Upper lobe of left lung (tissue), 6 donors: ENCODE measurements around the gene SYNE3. TPM values are rescaled to one million over a fixed set of nuclear protein-coding genes. Genes with fewer than 3 reads are reported as not detected.

Experiments used
- ATAC-seq, 2 donors: fragments of 200-7000 bp; cut with Tn5 transposase; one replicate each; pipeline ENCODE4 v1.9.1; 2022; ENCODE audit warnings: mild to moderate bottlenecking in 2 of 2, moderate library complexity in 2 of 2; ENCODE audit not compliant: low FRiP score in 2 of 2
- DNase-seq, 2 donors: peaks; one replicate each; pipeline ENCODE4 v3.0.0-alpha.2; 2019 to 2020
- H3K27ac ChIP-seq, 4 donors: fragments of 200-600 bp; sonication (generic); one replicate each; pipeline ENCODE4 v1.5.1; 2016 to 2019
- H3K27me3 ChIP-seq, 4 donors: fragments of 200-600 bp; sonication (generic); one replicate each; pipeline ENCODE4 v1.5.1; 2017 to 2019
- H3K36me3 ChIP-seq, 4 donors: fragments of 200-600 bp; sonication (generic); one replicate each; pipeline ENCODE4 v1.5.1; 2016 to 2019
- H3K4me1 ChIP-seq, 4 donors: fragments of 200-600 bp; sonication (generic); one replicate each; pipeline ENCODE4 v1.5.1; 2018 to 2019
- H3K4me3 ChIP-seq, 4 donors: fragments of 200-600 bp; sonication (generic); one replicate each; pipeline ENCODE4 v1.5.1; 2017 to 2019; ENCODE audit warnings: mild to moderate bottlenecking in 2 of 4, moderate library complexity in 1 of 4
- H3K9me3 ChIP-seq, 4 donors: fragments of 200-600 bp; sonication (generic); one replicate each; pipeline ENCODE4 v1.5.1; 2018 to 2019
- CTCF ChIP-seq, 6 experiments: fragments of 450-650 bp in 4 of 6; fragments of 200-600 bp in 2 of 6; sonication (generic) in 2 of 6; IDR thresholded peaks; one replicate each; pipeline ENCODE4 v1.5.1; 2016 to 2019; ENCODE audit warnings: antibody characterized with exemption in 6 of 6
- EP300 ChIP-seq, 4 donors: sonication (generic); formaldehyde crosslinking; IDR thresholded peaks; one replicate each; pipeline ENCODE4 v1.5.1; 2017; ENCODE audit warnings: antibody characterized with exemption in 4 of 4, control low read depth in 2 of 4
- POLR2A ChIP-seq, 4 donors: fragments of 450-650 bp; IDR thresholded peaks; one replicate each; pipeline ENCODE4 v1.5.1; 2016 to 2017; ENCODE audit warnings: antibody characterized with exemption in 4 of 4, mild to moderate bottlenecking in 2 of 4
- POLR2AphosphoS5 ChIP-seq, 2 donors: sonication (generic); formaldehyde crosslinking; IDR thresholded peaks; one replicate each; pipeline ENCODE4 v1.5.1; 2017; ENCODE audit warnings: antibody characterized with exemption in 2 of 2
- WGBS, 2 donors: methylation state at CpG; one replicate each; pipeline ENCODE4 v1.1.5; 2017 to 2018; 5-methylcytosine and 5-hydroxymethylcytosine counted together
- total RNA-seq, 6 donors: library from RNA; depleted of rRNA in 4 of 6; stranded (reverse); fragments of >200 nt in 4 of 6; gene quantifications; one replicate each; pipeline versions ENCODE4 v1.1.0 to v1.2.1, GENCODE V29; 2016 to 2021
- donor health status: DM: no; HTN: no; CAD: no; lungs with moderate emphysema.
- donor health status: DM: no; HTN: yes; CAD: no; lungs with severe emphysema.

SYNE3 gene
- total RNA-seq, 6 donors from 2014 or later, result 15.6 to 38.8 (median 19.0) TPM

GRCh38 chr14:95498622-95499353 lies 17.7 kb downstream of the SYNE3 start:
- Histone ChIP-seq H3K36me3 (peaks cover 0 to 8% (median 0%) of the 10 kb centered on the region in 4 donors), H3K9me3 (no peaks in the 10 kb centered on the region), H3K4me1 (peaks cover 28 to 47% (median 39%) of the 10 kb centered on the region in 4 donors), H3K27me3 (no peaks in the 10 kb centered on the region), H3K27ac (no peak overlapping the region), H3K4me3 (no peak overlapping the region)
- DNase-seq (no peak), ATAC-seq (no peak)
- TF ChIP-seq POLR2AphosphoS5 (IDR thresholded peaks at IDR 0.05), result no peak
- no peak for TF ChIP-seq POLR2A (IDR thresholded peaks at IDR 0.05)
- 68% methylated on average over 7 to 9 of the region's 9 CpGs for WGBS, 2 donors

- Histone ChIP-seq H3K4me1 (peaks cover 27 to 47% (median 36%) of the 10 kb centered on the region in 4 donors), H3K36me3 (peaks cover 0 to 8% (median 0%) of the 10 kb centered on the region in 4 donors), H3K4me3 (no peak overlapping the region), H3K9me3 (no peaks in the 10 kb centered on the region), H3K27me3 (no peaks in the 10 kb centered on the region), H3K27ac (no peak overlapping the region)
- TF ChIP-seq CTCF (IDR thresholded peaks at IDR 0.05), result no peak
- peak in 1 of 2 donors; percentile 18 for TF ChIP-seq POLR2AphosphoS5 (IDR thresholded peaks at IDR 0.05)
- no peak for TF ChIP-seq EP300 (IDR thresholded peaks at IDR 0.05)
- no peak for TF ChIP-seq POLR2A (IDR thresholded peaks at IDR 0.05)
- 68 to 72% methylated on average over 9 of the region's 9 CpGs for WGBS, 2 donors
- no peak for ATAC-seq
- no peak for DNase-seq
Observed at GRCh38 chr14:95497561-95498011, 18.9 kb downstream of the SYNE3 start.

- H3K27ac ChIP-seq, result peak overlapping the region; percentile 11 to 71 (median 44)
- H3K27me3 ChIP-seq, result no peaks in the 10 kb centered on the region
- whole genome bisulfite sequencing, 2 donors, result 36 to 69% methylated on average over 4 of the region's 4 CpGs
- H3K9me3 ChIP-seq, result no peaks in the 10 kb centered on the region
- H3K4me1 ChIP-seq, result peaks cover 24 to 47% (median 34%) of the 10 kb centered on the region in 4 donors
- ATAC-seq, result peak in 1 of 2 donors; percentile 81
- H3K36me3 ChIP-seq, result peaks cover 0 to 8% (median 0%) of the 10 kb centered on the region in 4 donors
- H3K4me3 ChIP-seq, result no peak overlapping the region
- no peak for DNase-seq
- no peak for TF ChIP-seq CTCF (IDR thresholded peaks at IDR 0.05)
Observed at GRCh38 chr14:95496690-95497259, 19.7 kb downstream of the SYNE3 start.

- TF ChIP-seq CTCF (IDR thresholded peaks at IDR 0.05) (no peak), EP300 (IDR thresholded peaks at IDR 0.05) (no peak), POLR2A (IDR thresholded peaks at IDR 0.05) (no peak), POLR2AphosphoS5 (IDR thresholded peaks at IDR 0.05) (no peak)
- WGBS, 2 donors, result 42 to 43% methylated on average over 4 of the region's 4 CpGs
- peak overlapping the region; percentile 11 to 71 (median 44) for H3K27ac ChIP-seq
- no peaks in the 10 kb centered on the region for H3K9me3 ChIP-seq
- no peak overlapping the region for H3K4me3 ChIP-seq
- peaks cover 0 to 8% (median 0%) of the 10 kb centered on the region in 4 donors for H3K36me3 ChIP-seq
- no peaks in the 10 kb centered on the region for H3K27me3 ChIP-seq
- DNase-seq (no peak), ATAC-seq (peak in 1 of 2 donors; percentile 41)
- peaks cover 24 to 45% (median 34%) of the 10 kb centered on the region in 4 donors for H3K4me1 ChIP-seq
Observed at GRCh38 chr14:95496111-95496681, 20.3 kb downstream of the SYNE3 start.

GRCh38 chr14:95495538-95496025 lies 20.9 kb downstream of the SYNE3 start:
- DNase-seq (peak in 1 of 2 donors; percentile 40), ATAC-seq (peak in 1 of 2 donors; percentile 60)
- no peak overlapping the region for H3K4me3 ChIP-seq
- peaks cover 0 to 5% (median 0%) of the 10 kb centered on the region in 4 donors for H3K36me3 ChIP-seq
- H3K27ac ChIP-seq, result peak overlapping the region; percentile 11 to 71 (median 60)
- no peaks in the 10 kb centered on the region for H3K9me3 ChIP-seq
- H3K27me3 ChIP-seq, result no peaks in the 10 kb centered on the region
- 49 to 70% methylated on average over 7 to 8 of the region's 8 CpGs for WGBS, 2 donors
- TF ChIP-seq POLR2AphosphoS5 (IDR thresholded peaks at IDR 0.05), result no peak
- no peak for TF ChIP-seq POLR2A (IDR thresholded peaks at IDR 0.05)
- no peak for TF ChIP-seq EP300 (IDR thresholded peaks at IDR 0.05)
- peaks cover 30 to 46% (median 36%) of the 10 kb centered on the region in 4 donors for H3K4me1 ChIP-seq
